ENCODE results near the gene PALS1.

Gene PALS1

GRCh38 chr14:67276131-67276530, 34.9 kb downstream of the PALS1 start:
- no peaks in the 10 kb centered on the region for H3K9me3 ChIP-seq (ENCODE audit: severe bottlenecking)
- no peaks in the 10 kb centered on the region for H3K36me3 ChIP-seq
- no peaks in the 10 kb centered on the region for H3K27me3 ChIP-seq (ENCODE audit: insufficient read depth, low read depth, severe bottlenecking)
- no peak overlapping the region for H3K27ac ChIP-seq
- TF ChIP-seq CTCF (IDR thresholded peaks at IDR 0.05; ENCODE audit: low read depth, low read length) = no peak
- DNase-seq = no peak
- no peak overlapping the region for H3K4me3 ChIP-seq (ENCODE audit: low read depth, low read length)

- TF ChIP-seq CTCF (IDR thresholded peaks at IDR 0.05; ENCODE audit: low read depth, low read length) = no peak
- Histone ChIP-seq H3K27me3 (ENCODE audit: insufficient read depth, low read depth, severe bottlenecking) (no peaks in the 10 kb centered on the region), H3K27ac (no peak overlapping the region), H3K9me3 (ENCODE audit: severe bottlenecking) (no peaks in the 10 kb centered on the region), H3K36me3 (no peaks in the 10 kb centered on the region), H3K4me3 (ENCODE audit: low read depth, low read length) (no peak overlapping the region)
- DNase-seq = no peak
Measured at GRCh38 chr14:67280506-67280905, 39.3 kb downstream of the PALS1 start.

- no peak for TF ChIP-seq CTCF (IDR thresholded peaks at IDR 0.05; ENCODE audit: low read depth, low read length)
- Histone ChIP-seq H3K27ac (no peak overlapping the region), H3K36me3 (no peaks in the 10 kb centered on the region; the same call in 1 of the 2 replicates), H3K27me3 (ENCODE audit: insufficient read depth, low read depth, severe bottlenecking) (no peaks in the 10 kb centered on the region), H3K4me3 (ENCODE audit: low read depth, low read length) (no peak overlapping the region), H3K9me3 (ENCODE audit: severe bottlenecking) (no peaks in the 10 kb centered on the region)
- no peak for DNase-seq
Measured at GRCh38 chr14:67285876-67286452, 44.7 kb downstream of the PALS1 start.
